GM18907 (cell line): ENCODE measurements around the gene SARS1.
A peak's percentile ranks its signal among the peaks of the same experiment; 100 is the strongest.

Source experiments
- ATAC-seq: cut with Tn5 transposase; IDR thresholded peaks from one replicate; pipeline ENCODE4 v1.9.1; 2021; ENCODE audit warnings: mild to moderate bottlenecking, moderate library complexity; ENCODE audit not compliant: unreplicated experiment

The SARS1 gene

DNA sequence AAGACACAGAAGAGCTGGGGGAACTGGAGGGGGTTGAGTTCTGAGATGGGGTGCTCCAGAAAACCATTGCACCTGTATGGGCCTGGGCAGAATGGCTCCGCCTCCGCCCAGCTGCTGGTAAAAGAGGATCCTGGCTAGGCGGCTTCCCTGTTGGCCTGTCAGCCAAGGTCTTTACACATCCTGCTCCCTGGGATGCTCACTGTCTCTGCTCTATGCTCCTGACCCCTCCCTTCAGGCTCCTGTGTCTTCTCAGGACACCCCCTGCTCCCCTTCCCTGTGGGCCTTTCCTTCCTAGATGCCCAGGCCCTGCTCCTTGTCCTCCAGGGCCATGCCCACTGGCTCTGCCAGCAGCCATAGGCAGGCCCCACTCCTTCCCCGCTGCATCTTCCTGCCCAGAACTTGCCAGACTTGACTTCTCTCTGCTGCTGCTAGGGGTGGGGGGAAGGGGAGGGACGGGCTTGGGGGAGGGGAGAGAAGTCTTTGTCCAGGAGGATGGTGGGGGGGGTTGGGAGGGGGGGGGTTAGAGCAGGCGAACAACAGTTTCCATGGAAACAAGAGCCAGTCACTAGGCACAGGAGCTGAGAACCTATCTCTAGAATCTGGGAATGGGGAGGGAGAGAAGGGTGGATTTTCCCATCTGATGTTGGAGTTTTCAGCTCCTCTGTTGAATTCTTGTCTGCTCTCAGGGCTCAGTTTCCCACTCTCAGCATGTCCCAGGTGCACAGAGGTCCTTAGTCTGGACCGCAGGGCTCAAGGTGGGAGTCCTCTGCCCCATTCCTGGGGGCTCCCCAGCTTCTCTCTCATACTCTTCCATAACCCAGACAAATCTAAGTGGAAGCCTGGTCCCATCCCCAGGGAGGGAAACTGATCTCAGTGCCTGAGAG lies 46.2 kb downstream of the SARS1 start:
- ATAC-seq: no peak

DNA sequence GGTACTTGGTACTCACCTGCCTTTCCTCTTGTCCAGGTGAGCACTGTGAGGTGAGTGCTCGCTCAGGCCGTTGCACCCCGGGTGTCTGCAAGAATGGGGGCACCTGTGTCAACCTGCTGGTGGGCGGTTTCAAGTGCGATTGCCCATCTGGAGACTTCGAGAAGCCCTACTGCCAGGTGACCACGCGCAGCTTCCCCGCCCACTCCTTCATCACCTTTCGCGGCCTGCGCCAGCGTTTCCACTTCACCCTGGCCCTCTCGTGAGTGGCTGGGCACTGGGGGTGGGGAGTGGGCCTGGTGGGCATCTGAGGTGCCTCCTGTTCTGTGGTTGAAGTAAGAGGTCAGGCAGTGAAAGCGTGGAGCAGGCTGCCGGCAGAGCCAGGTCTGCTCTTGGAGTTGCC lies 47.3 kb downstream of the SARS1 start:
- no peak for ATAC-seq

DNA sequence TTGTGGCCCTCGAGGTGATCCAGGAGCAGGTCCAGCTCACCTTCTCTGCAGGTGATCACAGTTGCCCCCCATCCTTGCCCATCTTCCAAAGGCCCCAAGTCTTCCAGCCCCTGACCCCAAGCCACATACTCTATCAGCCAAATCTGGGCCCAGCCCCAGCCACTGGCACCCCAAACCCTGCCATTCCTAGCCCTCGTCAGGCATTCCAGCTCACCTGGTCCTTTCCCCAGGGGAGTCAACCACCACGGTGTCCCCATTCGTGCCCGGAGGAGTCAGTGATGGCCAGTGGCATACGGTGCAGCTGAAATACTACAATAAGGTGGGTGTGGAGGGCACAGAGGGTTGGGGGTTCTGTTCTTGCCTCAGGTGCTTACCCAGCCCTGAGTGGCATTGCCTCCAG lies 47.9 kb downstream of the SARS1 start:
- ATAC-seq: no peak

DNA sequence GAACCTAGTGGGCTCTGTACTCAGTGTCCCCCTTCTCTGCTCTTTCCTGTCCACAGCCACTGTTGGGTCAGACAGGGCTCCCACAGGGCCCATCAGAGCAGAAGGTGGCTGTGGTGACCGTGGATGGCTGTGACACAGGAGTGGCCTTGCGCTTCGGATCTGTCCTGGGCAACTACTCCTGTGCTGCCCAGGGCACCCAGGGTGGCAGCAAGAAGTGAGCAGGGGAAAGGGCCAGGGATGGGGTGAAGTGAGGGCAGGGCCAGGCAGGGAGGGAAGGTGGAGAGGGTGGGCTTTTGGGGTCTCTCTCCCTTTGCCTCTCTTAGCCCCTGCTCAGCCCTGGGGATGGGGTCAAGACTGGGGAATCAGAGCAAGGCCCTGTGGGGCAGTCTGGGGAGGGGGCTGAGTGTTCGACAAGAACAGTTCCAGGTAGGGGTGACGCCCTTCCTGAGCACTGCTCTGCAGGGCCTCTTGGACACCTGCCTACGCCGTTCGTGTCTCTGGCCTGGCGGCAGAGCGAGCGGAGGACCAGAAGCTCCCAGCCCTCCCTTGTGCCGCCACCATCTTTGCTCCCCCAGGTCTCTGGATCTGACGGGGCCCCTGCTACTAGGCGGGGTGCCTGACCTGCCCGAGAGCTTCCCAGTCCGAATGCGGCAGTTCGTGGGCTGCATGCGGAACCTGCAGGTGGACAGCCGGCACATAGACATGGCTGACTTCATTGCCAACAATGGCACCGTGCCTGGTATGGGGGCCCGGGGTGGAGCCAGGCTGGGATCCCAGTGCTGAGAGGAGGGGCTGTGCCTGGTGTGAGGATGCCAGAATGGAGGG lies 48.7 kb downstream of the SARS1 start:
- ATAC-seq: no peak

DNA sequence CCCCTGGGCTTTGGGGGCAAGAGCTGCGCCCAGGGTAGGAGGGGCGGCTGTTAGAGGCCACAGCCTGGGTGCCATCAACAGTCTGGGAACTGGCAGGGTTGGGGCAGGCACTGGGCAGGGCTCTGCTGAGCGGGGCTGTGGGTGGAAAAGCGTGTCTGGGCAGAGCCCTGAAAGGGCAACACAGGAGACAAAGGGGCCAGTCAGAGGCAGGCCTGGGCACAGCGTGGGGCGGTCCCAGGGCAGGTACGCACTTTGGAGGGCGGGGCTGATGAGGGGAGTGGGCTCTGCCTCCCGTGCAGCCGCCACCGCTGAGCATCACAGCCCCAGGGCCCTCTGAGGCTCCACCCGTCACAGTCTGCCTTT lies 49.5 kb downstream of the SARS1 start:
- no peak for ATAC-seq

DNA sequence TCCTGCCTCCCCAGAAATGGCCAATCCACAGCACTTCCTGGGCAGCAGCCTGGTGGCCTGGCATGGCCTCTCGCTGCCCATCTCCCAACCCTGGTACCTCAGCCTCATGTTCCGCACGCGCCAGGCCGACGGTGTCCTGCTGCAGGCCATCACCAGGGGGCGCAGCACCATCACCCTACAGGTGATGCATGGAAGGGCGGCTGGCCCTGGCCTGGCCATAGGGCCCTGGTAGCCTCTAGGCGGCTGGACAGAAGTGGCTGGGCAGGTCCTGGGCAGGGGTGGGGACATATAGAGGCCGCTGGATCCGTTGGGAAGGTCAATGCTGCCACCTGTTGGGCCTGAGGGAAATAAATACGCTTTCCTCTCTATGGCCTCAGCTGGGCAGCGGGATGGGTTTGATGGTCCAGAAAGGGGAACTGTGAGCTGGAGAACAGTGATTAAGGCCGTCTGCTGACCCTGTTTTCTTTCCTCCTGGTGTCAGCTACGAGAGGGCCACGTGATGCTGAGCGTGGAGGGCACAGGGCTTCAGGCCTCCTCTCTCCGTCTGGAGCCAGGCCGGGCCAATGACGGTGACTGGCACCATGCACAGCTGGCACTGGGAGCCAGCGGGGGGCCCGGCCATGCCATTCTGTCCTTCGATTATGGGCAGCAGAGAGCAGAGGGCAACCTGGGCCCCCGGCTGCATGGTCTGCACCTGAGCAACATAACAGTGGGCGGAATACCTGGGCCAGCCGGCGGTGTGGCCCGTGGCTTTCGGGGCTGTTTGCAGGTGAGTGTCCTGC lies 50.1 kb downstream of the SARS1 start:
- peak; percentile 75 for ATAC-seq

DNA sequence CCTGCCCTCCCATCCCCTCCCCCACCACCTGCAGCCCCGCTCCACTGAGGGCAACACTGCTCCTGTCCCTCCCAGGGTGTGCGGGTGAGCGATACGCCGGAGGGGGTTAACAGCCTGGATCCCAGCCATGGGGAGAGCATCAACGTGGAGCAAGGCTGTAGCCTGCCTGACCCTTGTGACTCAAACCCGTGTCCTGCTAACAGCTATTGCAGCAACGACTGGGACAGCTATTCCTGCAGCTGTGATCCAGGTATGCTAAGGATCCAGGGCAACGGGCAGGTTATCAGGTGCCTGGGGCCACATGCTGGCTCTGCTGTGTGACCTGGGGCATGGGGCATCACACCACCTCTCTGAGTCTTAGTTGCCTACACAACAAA lies 50.6 kb downstream of the SARS1 start:
- no peak for ATAC-seq

DNA sequence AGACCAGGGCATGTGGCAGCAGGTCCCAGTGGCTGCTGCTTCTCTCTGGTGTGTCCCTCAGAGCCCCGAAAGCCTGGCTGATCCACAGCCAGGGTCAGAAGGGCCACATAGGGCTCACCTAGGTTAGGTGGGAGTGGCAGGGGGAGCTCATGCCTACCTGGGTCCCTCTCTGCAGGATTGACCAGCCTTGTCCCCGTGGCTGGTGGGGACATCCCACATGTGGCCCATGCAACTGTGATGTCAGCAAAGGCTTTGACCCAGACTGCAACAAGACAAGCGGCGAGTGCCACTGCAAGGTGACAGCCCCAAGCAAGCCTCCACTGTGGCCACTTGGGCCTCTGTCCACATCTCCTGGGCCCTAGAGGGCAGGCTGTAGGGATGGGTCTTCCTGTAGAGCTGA lies 51.3 kb downstream of the SARS1 start:
- no peak for ATAC-seq

DNA sequence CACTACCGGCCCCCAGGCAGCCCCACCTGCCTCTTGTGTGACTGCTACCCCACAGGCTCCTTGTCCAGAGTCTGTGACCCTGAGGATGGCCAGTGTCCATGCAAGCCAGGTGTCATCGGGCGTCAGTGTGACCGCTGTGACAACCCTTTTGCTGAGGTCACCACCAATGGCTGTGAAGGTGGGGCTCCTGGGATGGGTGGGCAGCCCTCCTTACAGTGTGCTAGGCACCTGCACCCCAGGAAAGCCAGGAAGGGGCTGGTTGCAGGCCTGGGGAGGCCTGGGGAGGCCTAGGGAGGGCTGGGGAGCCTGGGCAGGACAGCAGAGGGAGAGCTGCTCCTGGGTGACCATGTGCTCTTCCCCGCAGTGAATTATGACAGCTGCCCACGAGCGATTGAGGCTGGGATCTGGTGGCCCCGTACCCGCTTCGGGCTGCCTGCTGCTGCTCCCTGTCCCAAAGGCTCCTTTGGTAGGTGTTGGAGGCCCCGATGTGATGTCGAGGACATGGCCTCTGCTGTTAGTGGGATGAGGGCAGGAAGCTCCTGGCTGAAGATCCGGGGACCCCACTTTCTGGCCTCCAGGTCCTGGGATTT lies 52.1 kb downstream of the SARS1 start:
- ATAC-seq: no peak

DNA sequence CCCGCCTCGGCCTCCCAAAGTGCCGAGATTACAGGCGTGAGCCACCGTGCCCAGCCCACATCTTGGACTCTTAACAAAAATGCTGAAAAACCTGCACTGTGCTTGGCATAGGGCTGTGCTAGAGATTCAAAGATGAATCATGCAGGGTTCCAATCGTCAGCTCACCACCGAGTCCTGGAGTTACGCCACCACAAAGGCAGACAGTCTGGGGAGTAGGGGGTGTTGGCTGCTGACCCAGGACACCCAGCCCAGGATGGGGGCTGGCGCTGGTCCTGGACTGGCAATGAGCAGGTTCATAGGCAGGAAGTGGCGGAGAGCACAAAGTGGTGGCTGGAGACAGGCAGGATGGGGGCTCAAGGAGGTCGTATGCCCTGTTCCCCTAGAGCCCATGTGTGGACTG lies 53.2 kb downstream of the SARS1 start:
- ATAC-seq: no peak

DNA sequence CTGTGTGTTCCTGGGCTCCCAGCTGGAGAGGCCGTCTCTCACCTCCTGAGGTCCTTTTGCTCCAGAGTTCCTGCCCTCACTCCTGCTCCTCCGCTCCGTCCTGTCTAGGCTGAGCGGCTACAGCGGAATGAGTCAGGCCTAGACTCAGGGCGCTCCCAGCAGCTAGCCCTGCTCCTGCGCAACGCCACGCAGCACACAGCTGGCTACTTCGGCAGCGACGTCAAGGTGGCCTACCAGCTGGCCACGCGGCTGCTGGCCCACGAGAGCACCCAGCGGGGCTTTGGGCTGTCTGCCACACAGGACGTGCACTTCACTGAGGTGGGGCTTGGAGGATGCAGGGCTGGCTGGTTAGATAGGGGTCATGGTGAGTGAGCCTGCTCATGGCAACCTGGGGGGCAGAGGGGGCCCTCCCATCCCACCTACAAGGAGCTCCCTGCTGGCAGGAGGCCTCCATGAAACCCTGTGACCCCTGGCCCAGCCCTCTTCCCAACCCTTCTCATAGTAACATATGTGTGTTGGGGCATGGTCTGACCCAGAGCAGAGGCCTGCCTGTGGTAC lies 54.1 kb downstream of the SARS1 start:
- no peak for ATAC-seq

DNA sequence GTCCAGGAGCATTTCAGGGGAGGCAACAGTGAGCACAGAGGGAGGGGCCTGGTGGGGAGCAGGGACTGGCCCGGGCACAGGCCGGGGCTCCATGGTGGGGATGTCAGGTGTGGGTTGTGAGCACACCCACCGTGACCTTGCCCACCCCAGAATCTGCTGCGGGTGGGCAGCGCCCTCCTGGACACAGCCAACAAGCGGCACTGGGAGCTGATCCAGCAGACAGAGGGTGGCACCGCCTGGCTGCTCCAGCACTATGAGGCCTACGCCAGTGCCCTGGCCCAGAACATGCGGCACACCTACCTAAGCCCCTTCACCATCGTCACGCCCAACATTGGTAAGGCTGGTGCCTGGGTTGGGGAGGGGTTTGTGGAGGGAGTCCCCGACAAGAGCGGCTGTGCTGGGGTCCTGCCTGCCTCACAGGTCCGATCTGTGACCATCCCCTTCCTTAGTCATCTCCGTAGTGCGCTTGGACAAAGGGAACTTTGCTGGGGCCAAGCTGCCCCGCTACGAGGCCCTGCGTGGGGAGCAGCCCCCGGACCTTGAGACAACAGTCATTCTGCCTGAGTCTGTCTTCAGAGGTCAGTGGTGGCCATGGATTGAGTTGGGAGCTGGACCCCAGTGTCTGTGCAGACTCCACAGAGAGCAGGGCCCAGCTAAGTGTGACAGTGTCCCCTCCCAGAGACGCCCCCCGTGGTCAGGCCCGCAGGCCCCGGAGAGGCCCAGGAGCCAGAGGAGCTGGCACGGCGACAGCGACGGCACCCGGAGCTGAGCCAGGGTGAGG lies 54.9 kb downstream of the SARS1 start:
- no peak for ATAC-seq

DNA sequence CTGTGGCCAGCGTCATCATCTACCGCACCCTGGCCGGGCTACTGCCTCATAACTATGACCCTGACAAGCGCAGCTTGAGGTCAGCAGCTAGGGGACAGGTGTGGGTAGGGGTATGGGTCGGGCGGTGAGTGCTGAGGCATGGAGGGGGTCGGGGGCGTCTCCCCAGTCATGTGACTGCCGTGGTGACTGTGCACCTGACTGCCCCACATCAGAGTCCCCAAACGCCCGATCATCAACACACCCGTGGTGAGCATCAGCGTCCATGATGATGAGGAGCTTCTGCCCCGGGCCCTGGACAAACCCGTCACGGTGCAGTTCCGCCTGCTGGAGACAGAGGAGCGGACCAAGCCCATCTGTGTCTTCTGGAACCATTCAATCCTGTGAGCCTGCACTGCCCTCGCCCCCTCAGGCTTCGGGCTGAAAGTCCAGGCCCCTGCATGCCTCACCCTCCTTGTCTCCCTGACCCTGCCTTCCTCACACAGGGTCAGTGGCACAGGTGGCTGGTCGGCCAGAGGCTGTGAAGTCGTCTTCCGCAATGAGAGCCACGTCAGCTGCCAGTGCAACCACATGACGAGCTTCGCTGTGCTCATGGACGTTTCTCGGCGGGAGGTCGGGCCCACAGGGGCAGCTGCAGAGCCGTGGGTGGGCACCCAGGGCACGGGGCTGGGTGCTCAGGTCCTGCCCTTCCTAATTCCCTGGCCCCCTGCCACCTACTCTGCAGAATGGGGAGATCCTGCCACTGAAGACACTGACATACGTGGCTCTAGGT lies 55.7 kb downstream of the SARS1 start:
- no peak for ATAC-seq

DNA sequence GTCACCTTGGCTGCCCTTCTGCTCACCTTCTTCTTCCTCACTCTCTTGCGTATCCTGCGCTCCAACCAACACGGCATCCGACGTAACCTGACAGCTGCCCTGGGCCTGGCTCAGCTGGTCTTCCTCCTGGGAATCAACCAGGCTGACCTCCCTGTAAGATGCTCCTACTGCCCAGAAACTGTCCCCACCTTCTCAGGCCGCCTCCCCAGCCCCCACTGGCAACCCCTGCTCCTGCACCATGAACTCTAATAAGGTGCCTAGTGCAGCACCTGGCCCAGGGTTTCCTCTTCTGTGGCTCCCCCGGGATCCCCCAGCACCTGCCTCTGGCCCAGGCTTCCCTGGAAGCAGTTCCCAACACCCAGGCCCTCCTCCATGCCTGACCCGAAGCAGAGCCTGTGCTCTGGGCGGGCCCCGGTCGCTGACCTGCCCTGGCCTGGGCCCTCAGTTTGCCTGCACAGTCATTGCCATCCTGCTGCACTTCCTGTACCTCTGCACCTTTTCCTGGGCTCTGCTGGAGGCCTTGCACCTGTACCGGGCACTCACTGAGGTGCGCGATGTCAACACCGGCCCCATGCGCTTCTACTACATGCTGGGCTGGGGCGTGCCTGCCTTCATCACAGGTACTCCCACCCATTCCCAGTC lies 56.4 kb downstream of the SARS1 start:
- ATAC-seq: no peak

DNA sequence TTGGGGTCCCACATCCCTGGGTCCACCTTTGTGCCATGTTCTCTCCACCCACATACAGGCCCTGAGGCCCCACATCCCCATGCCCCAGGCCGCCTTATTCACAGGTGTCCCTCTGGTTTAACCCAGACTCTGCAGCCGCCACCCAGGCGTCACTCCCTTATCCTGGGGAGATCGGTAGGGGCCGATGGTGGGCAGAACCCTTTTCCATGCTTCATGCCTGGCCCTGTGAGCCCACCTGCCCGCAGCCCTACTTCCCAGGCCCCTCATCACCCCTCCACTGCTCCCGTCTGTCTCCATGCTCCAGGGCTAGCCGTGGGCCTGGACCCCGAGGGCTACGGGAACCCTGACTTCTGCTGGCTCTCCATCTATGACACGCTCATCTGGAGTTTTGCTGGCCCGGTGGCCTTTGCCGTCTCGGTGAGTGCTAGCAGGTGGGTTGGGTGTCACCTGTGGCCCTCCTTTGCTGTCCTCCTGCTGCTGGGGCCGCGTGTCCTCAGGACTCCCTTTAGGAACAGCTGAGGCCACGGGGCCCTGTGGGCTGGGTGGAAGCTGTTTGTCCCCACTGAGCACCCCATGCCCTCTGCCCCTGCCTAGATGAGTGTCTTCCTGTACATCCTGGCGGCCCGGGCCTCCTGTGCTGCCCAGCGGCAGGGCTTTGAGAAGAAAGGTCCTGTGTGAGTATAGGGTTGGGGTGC lies 57.1 kb downstream of the SARS1 start:
- no peak for ATAC-seq

DNA sequence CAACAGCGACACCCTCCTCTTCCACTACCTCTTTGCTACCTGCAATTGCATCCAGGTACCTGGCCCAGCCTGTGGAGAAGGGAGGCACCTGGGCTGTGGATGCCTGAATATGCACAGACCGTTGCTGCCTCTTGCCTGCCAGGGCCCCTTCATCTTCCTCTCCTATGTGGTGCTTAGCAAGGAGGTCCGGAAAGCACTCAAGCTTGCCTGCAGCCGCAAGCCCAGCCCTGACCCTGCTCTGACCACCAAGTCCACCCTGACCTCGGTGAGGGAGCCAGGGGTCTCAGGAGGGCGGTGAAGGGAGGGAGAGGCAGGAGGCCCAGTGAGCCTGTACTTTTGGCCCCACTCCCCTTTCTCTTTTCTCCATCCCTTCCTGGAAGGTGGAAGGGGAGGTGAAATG lies 57.7 kb downstream of the SARS1 start:
- no peak for ATAC-seq

DNA sequence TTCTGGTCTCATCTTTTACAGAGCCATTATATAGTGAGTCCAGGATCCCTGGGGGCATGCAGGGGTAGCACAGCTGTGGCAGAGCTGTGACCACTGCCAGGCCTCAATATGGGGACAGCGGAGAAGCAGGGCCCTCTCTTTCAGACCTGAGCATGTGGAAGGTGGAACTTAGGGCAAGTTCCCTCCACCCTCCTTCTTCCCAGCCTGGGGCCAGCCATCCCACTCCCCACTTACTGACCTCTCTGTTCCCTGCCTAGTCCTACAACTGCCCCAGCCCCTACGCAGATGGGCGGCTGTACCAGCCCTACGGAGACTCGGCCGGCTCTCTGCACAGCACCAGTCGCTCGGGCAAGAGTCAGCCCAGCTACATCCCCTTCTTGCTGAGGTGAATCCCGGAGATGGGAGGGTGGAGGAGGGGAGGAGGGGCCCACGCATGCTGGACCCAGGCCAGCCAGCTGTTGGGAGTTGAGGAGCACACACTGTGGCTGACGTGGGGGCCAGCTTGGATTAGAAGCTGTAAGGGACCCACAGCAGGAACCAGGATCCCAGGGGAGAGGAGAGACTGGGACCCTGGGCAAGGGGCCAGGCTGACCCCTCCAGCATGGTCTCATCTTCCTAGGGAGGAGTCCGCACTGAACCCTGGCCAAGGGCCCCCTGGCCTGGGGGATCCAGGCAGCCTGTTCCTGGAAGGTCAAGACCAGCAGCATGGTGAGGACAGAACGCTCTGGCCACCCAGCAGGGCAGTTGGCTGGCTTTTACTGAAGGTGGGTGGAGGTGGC lies 58.5 kb downstream of the SARS1 start:
- ATAC-seq: no peak
